Measurements from ENCODE around the gene RNF183.
"Not testable (repeated sequence)": the region's sequence is repeated elsewhere in the genome, so short reads cannot be mapped to it uniquely, and the experiment has no call there.

Gene RNF183

GRCh38 chr9:113274474-113275156 is 28.6 kb downstream of the RNF183 start:
- DNase-seq (ENCODE audit: low spot score), result peak; percentile 67

GRCh38 chr9:113269871-113270270 is 33.3 kb downstream of the RNF183 start:
- DNase-seq (ENCODE audit: low spot score), result no peak

DNA sequence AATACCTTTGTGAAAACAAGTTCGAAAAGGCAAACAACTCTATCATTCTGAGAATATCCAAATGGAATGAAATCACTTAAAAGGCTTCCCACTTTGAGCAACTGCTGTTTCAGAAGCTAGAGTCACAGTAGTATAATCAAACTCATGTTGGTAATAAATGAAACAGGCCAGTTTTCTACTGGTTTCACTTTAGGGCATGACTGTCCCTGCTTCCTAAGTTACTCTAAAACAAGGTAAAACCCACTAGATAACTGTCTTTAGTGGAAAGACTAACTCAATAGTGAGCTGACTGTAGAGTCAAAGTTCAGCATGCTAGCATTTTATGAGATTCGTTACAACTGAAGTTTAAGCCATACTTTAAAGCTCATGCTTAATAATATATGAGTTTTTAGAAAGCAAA is 33.8 kb downstream of the RNF183 start:
- no peak for DNase-seq (ENCODE audit: low spot score)

DNA sequence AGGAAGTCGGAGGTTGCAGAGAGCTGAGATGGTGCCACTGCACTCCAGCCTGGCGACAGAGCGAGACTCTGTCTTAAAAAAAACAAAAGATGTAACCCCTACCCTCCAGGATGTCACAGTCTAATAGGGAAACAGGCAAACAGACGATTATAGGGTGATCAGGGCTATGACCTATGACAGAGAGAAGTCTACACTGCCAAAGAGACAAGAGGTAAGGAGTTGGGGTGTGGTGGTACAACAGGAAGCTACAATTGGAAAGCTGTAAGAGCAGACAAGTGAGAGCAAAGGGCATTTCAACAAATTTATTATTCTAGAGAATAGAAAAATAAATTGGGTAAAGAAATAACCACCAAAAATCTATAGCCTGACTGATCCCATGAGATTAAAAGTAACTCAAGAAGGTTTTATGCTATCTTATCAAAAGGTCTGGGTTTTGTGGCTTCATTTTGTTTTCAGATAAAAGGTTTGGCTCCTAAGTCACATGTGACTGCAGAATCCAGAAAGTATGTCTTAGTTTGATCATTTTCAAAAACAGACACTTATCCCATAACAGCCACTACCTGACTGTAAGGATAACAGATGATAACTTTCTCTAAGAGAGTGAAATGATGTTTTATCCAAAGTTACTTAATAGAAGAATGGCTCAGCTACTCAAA is 35.1 kb downstream of the RNF183 start:
- DNase-seq (ENCODE audit: low spot score), result no peak

- DNase-seq (ENCODE audit: low spot score), result no peak
Observed at GRCh38 chr9:113266174-113266573, 37.0 kb downstream of the RNF183 start.

DNA sequence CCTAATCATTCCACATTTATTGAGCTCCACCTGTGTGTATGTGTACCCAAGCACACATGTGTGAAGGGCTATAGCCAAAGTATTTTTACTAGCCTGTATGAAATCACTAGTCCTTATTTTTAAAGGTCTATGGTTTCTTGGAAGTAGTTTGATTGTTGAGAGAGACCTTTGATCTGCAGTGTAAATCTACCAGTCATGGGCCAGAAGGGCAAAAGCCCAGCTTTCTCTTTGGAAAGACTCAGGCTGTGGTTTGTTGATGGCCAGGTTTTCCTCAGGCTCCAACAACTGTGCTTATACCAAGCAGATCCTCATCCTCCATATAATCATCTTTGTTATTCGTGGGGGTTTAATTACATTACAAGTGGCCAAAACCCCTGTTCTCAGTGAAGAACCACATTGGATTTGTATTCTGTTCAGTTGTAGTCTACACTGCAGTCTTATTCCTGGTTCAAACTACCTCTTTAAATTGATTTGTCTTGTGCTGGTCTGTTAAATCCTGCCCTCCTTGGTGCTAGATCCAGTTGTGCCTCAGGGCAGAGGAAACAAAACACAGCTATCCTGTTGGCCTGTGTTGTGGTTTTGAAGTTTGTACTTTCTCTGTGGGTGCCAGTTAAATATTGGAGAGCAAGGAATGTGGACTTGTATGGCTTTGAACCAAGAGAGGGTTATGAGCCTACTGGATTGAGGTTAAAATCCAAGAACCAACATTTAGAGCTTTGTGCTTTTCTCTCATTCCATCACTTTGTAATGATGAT is 41.1 kb downstream of the RNF183 start:
- DNase-seq (ENCODE audit: low spot score), result no peak

DNA sequence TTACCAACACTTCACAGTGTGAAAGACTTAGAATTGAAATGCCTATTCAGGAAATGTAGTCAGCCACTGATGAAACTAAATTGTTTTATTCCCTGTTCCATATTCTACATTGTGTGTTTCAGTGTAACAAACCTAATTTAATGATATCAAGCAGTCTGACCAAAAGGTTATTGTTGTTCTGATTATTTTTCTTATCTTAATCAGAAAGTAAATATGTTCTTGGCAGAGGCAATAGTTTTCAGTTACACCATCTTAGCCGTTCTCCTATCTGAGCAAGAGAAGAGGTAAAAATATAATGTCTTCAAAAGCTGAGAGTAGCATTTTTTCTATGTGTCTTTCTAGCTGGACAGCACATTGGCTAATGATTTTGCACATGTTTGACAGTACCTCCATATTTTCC is 44.9 kb downstream of the RNF183 start:
- DNase-seq (ENCODE audit: low spot score), result no peak

GRCh38 chr9:113257863-113258262 is 45.3 kb downstream of the RNF183 start:
- DNase-seq (ENCODE audit: low spot score), result no peak

GRCh38 chr9:113255438-113255837 is 47.7 kb downstream of the RNF183 start:
- no peak for DNase-seq (ENCODE audit: low spot score)

- no peak for DNase-seq (ENCODE audit: low spot score)
Observed at GRCh38 chr9:113254991-113255390, 48.2 kb downstream of the RNF183 start.

GRCh38 chr9:113250807-113251206 is 52.4 kb downstream of the RNF183 start:
- DNase-seq (ENCODE audit: low spot score), result no peak

DNA sequence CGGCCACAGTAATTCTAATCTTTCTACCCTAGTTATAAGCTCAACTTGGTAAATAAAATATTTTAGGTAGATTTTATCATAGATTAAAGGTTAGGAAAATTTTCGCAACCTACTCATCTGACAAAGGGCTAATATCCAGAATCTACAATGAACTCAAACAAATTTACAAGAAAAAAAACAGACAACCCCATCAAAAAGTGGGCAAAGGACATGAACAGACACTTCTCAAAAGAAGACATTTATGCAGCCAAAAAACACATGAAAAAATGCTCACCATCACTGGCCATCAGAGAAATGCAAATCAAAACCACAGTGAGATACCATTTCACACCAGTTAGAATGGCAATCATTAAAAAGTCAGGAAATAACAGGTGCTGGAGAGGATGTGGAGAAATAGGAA is 53.5 kb downstream of the RNF183 start:
- not testable (repeated sequence) for DNase-seq (ENCODE audit: low spot score)

GRCh38 chr9:113247640-113248039 is 55.5 kb downstream of the RNF183 start:
- no peak for DNase-seq (ENCODE audit: low spot score)
